HG02938 (cell line): ENCODE results near the gene DGKH.
"Not testable (repeated sequence)": the region's sequence is repeated elsewhere in the genome, so short reads cannot be mapped to it uniquely, and the experiment has no call there.

ENCODE experiments used
- ATAC-seq: cut with Tn5 transposase; IDR thresholded peaks from one replicate; pipeline ENCODE4 v1.9.1; 2021; ENCODE audit warnings: mild to moderate bottlenecking, moderate library complexity; ENCODE audit not compliant: unreplicated experiment

The DGKH gene

GRCh38 chr13:42223681-42224080 lies 175.2 kb downstream of the DGKH start:
- ATAC-seq = no peak

GRCh38 chr13:42225051-42225450 lies 176.6 kb downstream of the DGKH start:
- ATAC-seq = no peak

- not testable (repeated sequence) for ATAC-seq
These were observed 178.3 kb downstream of the DGKH start for GRCh38 chr13:42226759-42227158.

DNA sequence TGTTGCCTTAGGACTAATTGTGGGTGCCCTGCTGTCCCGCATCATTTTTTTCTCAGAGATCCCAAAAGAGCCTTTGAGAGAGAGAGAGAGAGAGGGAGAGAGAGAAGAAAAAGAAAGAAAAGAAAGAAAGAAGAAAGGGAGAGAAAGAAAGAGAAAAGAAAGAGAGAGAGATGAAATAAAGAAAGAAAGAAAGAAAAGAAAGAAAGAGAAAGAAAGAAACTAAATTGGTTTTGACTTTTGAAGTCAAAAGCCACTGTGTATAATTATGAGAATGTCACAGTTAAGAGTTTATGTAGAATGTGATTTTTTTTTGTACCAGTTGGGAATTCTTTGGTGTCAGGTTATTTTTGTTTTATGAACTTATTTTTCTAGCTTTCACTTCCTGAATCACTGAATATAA lies 180.1 kb downstream of the DGKH start:
- no peak for ATAC-seq

GRCh38 chr13:42229287-42229686 lies 180.8 kb downstream of the DGKH start:
- no peak for ATAC-seq

GRCh38 chr13:42232671-42233070 lies 184.2 kb downstream of the DGKH start:
- ATAC-seq = no peak

GRCh38 chr13:42233726-42234125 lies 185.3 kb downstream of the DGKH start:
- no peak for ATAC-seq

DNA sequence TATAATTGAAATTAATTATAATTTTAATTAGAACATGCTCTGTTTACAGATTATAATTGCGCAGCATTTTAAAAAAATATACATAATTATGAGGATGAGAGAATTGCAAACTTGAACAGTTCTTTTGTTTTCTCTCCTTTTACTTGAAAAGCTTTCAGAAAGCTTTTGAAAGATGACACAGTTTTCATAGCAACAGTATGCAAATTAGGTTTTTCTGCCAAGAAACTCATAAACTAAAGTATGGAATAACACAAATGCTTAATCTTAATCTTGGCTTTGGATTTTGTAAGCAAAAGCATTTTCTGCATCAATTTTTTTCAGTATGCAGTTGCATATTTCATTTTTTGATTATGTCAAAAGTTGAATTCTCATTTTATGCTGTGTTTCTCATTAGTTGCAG lies 190.7 kb downstream of the DGKH start:
- ATAC-seq = no peak

- no peak for ATAC-seq
These were observed 191.2 kb downstream of the DGKH start for GRCh38 chr13:42239644-42240043.

GRCh38 chr13:42246541-42246940 lies 198.1 kb downstream of the DGKH start:
- ATAC-seq = no peak

DNA sequence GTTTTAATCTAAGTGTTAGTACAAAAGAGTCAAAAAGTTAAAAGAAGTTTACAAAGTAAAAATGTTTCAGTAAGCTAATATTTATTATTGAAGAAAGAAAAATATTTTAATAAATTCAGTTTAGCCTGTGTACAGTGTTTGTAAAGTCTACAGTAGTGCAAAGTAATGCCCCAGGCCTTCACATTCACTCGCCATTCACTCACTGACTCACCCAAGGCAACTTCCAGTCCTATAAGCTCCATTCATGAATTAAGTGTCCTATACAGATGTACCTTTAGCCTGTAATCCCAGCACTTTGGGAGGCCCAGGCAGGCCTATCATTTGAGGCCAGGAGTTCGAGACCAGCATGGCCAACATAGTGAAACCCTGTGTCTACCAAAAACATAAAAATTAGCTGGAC lies 199.4 kb downstream of the DGKH start:
- ATAC-seq = no peak

DNA sequence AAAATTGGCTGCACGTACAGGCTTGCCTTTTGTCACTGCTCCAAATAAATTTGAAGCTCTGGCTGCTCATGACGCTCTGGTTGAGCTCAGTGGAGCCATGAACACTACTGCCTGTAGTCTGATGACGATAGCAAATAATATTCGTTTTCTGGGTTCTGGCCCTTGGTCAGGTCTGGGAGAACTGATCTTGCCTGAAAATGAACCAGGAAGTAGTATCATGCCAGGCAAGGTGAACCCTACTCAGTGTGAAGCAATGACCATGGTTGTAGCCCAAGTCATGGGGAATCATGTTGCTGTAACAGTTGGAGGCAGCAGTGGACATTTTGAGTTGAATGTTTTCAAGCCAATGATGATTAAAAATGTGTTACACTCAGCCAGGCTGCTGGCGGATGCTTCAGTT lies 207.4 kb downstream of the DGKH start:
- ATAC-seq = no peak

DNA sequence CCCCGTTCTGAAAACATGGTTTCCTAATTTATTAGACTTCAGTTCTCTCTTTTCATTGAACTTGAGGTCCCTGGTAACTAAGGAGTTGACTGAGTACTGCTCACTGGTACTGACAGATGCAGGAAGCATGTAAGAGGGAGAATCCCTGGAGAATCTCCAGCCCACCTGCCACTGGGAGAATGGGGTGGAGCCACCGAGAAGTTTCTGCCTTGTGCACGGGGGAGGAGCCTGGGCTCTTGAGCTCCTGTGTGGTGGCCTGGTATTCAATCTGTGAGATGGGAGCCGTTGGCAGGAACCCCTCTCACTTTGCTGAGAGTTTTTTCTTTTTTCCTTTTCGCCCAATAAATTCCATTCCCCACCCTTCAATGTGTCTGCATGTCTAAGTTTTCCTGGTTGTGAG lies 210.3 kb downstream of the DGKH start:
- no peak for ATAC-seq

DNA sequence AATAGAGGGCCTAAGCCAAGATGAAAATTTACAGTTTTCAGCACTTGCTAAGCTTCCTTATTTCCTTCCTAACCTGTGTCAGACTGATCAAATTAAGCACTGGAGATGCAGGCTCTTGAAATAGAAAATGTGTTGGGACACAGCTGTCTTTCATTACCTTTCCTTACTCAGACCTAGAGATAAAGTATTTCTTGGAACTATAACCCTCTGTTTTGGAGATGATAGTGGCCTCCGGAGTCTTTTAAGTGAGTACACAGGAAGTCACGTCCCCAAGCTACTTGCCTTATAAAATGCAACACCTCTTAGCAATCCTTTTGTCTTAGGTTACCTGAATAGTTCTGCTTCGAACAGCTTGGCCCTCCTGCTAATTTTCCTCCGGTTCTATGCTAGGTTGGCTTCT lies 211.1 kb downstream of the DGKH start:
- ATAC-seq = no peak

GRCh38 chr13:42260903-42261654 lies 212.6 kb downstream of the DGKH start:
- ATAC-seq = no peak

DNA sequence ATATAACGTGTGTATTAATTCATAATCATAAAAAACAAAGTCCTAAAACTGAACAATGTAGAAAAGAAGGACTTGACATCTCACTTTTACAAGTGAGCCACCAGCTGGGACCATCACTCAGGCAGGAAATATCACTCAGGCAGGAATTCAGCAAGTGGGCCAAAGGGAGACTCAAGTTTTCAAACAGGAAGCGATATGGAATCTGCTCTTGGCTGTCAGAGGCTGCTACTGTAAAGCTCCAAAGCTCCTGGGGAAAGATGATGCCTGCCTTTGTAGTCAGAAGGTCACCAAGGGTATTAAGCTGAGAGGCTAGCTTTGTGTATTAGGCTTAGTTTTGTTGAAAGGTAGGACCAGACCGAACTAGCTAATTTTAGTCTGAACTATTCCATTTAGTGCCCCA lies 218.0 kb downstream of the DGKH start:
- no peak for ATAC-seq

DNA sequence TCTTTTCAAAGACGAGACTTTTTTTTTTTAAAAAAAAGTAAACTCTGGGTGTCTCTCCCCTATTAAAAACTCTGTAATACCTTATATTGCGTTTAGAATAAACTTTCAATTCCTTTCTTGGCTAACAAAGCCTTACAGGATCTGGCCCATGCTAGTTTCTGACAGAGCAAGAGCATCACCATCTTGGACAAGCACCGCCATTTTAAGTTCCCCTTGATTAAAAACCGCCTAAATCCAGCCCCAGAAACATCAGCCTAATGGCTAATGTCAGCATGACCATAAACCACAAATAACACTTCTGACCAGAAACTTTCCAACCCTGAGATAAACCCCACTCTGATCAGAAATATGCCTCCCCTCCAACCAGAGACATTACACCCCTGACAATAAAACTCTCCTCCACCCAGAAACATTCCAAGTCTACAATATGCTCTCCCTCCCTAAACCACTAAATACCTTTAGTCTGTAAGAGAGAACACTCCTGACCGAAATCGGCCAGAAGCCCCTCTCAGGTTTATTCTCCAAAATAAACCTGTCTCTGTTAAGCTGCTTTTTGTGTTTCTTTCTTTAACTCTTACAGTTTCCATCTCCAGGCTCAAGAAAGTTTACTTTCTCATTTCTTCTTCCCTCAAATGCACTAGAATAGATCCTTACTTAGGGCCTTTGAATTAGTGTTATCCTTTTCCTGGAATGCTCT lies 221.9 kb downstream of the DGKH start:
- ATAC-seq = no peak

DNA sequence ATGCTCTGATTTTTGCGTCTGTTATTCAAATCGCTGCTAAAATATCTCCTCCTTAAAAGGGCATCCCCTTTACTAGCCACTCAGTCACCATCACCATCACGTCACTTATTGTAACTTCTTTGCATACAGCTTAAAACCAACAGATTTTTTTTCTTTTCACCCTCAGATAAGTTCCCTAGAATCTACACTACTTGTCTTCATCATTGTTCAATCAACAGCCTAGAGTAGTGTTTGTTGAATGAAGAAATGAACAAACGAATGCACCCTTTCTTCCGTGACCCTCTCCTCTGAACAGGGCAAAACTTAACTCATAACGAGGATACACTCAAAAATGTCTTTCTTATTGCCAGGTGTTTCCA lies 222.4 kb downstream of the DGKH start:
- no peak for ATAC-seq

DNA sequence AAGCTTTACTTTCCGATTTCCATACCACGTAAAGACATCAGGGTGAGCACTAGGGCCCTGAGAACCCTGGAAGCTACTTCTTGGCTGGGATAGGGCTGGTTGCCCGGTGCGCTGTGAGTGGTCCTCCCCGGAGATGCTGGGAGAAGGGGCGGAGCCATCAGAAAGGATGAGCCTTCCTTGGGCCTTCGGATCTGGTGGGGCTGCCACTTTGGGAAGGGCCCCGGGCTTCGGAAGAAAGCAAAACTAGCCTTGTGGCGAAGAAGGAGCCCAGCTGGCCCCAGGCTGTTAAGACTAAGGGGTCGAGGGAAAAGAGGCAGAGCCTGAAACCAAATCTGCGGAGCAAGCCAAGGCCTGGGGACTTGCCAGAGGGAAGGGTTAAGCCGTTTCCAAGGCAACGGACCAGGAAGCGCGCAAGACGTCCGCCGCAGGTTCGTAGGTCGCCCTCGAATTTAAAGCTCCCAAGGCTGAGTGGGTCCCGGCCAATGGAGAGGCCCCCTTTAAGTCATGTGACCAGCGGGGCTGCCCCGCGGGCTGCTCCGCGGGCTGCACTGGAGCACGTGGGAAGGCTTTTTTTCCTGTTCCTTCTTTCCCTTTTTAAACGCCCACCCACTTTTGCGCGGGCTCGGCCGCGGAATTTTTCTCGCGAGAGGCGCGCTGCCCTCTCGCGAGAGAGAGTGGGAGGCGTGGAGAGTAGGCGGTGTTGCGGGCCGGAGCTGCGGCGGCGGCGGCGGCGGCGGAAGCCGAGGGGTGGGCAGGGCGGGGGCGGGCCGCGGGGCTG lies 223.1 kb downstream of the DGKH start:
- ATAC-seq = peak; percentile 78

- ATAC-seq = peak; percentile 29
These were observed 223.8 kb downstream of the DGKH start, which contains the start of gene AKAP11 for GRCh38 chr13:42272115-42272803. TSS of gene AKAP11 (plus strand) at chr13:42272152. CDS start at chr13:42286349, 14,197 bp downstream.

- no peak for ATAC-seq
These were observed 224.3 kb downstream of the DGKH start for GRCh38 chr13:42272804-42273175.
